HG03025 (cell line): Measurements from ENCODE around the gene FRMPD1.
"Not testable (repeated sequence)": the region's sequence is repeated elsewhere in the genome, so short reads cannot be mapped to it uniquely, and the experiment has no call there.

ENCODE experiments used
- ATAC-seq: cut with Tn5 transposase; IDR thresholded peaks from one replicate; pipeline ENCODE4 v1.9.1; 2021; ENCODE audit warnings: mild to moderate bottlenecking, moderate library complexity; ENCODE audit not compliant: unreplicated experiment, low FRiP score

The FRMPD1 gene

GRCh38 chr9:37730256-37730655 lies 79.5 kb downstream of the FRMPD1 start:
- no peak for ATAC-seq

- no peak for ATAC-seq
Observed at GRCh38 chr9:37730839-37731238, 80.1 kb downstream of the FRMPD1 start.

- no peak for ATAC-seq
Observed at GRCh38 chr9:37732086-37732741, 81.5 kb downstream of the FRMPD1 start.

- no peak for ATAC-seq
Observed at GRCh38 chr9:37732952-37733351, 82.2 kb downstream of the FRMPD1 start.

- ATAC-seq, result no peak
Observed at GRCh38 chr9:37739222-37739621, 88.5 kb downstream of the FRMPD1 start.

GRCh38 chr9:37740128-37740527 lies 89.4 kb downstream of the FRMPD1 start:
- ATAC-seq, result no peak

- ATAC-seq, result no peak
Observed at GRCh38 chr9:37740631-37741328, 90.0 kb downstream of the FRMPD1 start.

GRCh38 chr9:37745970-37746369 lies 95.2 kb downstream of the FRMPD1 start:
- ATAC-seq, result no peak

GRCh38 chr9:37746448-37747270 lies 95.9 kb downstream of the FRMPD1 start:
- no peak for ATAC-seq

- ATAC-seq, result no peak
Observed at GRCh38 chr9:37747271-37747753, 96.6 kb downstream of the FRMPD1 start.

- ATAC-seq, result no peak
Observed at GRCh38 chr9:37749129-37749528, 98.4 kb downstream of the FRMPD1 start.

GRCh38 chr9:37751186-37751585 lies 100.4 kb downstream of the FRMPD1 start:
- ATAC-seq, result no peak

- not testable (repeated sequence) for ATAC-seq
Observed at GRCh38 chr9:37751704-37752103, 101.0 kb downstream of the FRMPD1 start.

GRCh38 chr9:37752112-37752511 lies 101.4 kb downstream of the FRMPD1 start:
- not testable (repeated sequence) for ATAC-seq

GRCh38 chr9:37752642-37753488 lies 102.1 kb downstream of the FRMPD1 start:
- no peak for ATAC-seq

- ATAC-seq, result peak; percentile 77
Observed at GRCh38 chr9:37753489-37754190, 102.9 kb downstream of the FRMPD1 start, which contains the start of gene TRMT10B. TSS of gene TRMT10B (plus strand) at chr9:37753805. CDS start at chr9:37761932, 8,127 bp downstream.

- no peak for ATAC-seq
Observed at GRCh38 chr9:37758747-37759146, 108.0 kb downstream of the FRMPD1 start.

GRCh38 chr9:37760416-37761161 lies 109.8 kb downstream of the FRMPD1 start:
- ATAC-seq, result no peak

- ATAC-seq, result no peak
Observed at GRCh38 chr9:37761511-37761910, 110.8 kb downstream of the FRMPD1 start.
